ENCODE measurements around the gene OR6Y1. TPM values are rescaled to one million over a fixed set of nuclear protein-coding genes. Genes with fewer than 3 reads are reported as not detected.

OR6Y1 gene
- total RNA-seq, 2 donors from 2014 or later = not detected

- H3K9me3 Mint-ChIP-seq = peaks cover 20% of the 10 kb centered on the region
- Histone ChIP-seq H3K9me3 (ENCODE audit: control insufficient read depth, low read length) (peaks cover 19% of the 10 kb centered on the region), H3K4me1 (ENCODE audit: control insufficient read depth, insufficient read depth, low read length) (no peaks in the 10 kb centered on the region), H3K27ac (ENCODE audit: low read depth, low read length) (no peak overlapping the region), H3K36me3 (ENCODE audit: control insufficient read depth, insufficient read depth, low read length) (no peaks in the 10 kb centered on the region), H3K4me3 (ENCODE audit: low read length) (no peak overlapping the region), H3K27me3 (ENCODE audit: control insufficient read depth, insufficient read depth, low read length, poor library complexity, severe bottlenecking) (no peaks in the 10 kb centered on the region), H3K9ac (ENCODE audit: extremely low read depth, low read length, poor library complexity, severe bottlenecking) (no peak overlapping the region)
- DNase-seq = no peak
- TF ChIP-seq CTCF (conservative IDR thresholded peaks at IDR 0.05) = no peak
- no peak overlapping the region for H3K27ac Mint-ChIP-seq
- H3K36me3 Mint-ChIP-seq (ENCODE audit: low read depth) = no peaks in the 10 kb centered on the region
- no peak overlapping the region for H3K4me3 Mint-ChIP-seq
- H3K4me1 Mint-ChIP-seq = no peaks in the 10 kb centered on the region
- H3K27me3 Mint-ChIP-seq (ENCODE audit: insufficient read depth) = no peaks in the 10 kb centered on the region
- WGBS, 2 experiments (ENCODE audit: insufficient coverage in 1 of 2, insufficient read length in 1 of 2) = 91 to 97% methylated on average over 1 to 3 of the region's 4 CpGs
Observed at GRCh38 chr1:158583962-158584361, 29.8 kb upstream of the OR6Y1 start.

GRCh38 chr1:158579733-158580132 lies 25.5 kb upstream of the OR6Y1 start, which contains the start of gene OR10X1:
Gene OR10X1, minus strand, starts transcription at chr1:158579899. Its CDS starts 0 bp downstream, at chr1:158579899.
- Histone ChIP-seq H3K36me3 (ENCODE audit: control insufficient read depth, insufficient read depth, low read length) (no peaks in the 10 kb centered on the region), H3K27ac (ENCODE audit: low read depth, low read length) (no peak within 1 kb of the TSS), H3K4me1 (ENCODE audit: control insufficient read depth, insufficient read depth, low read length) (no peaks in the 10 kb centered on the region), H3K4me3 (ENCODE audit: low read length) (no peak within 1 kb of the TSS), H3K27me3 (ENCODE audit: control insufficient read depth, insufficient read depth, low read length, poor library complexity, severe bottlenecking) (no peaks in the 10 kb centered on the region), H3K9me3 (ENCODE audit: control insufficient read depth, low read length) (no peaks in the 10 kb centered on the region), H3K9ac (ENCODE audit: extremely low read depth, low read length, poor library complexity, severe bottlenecking) (no peak within 1 kb of the TSS)
- Mint-ChIP-seq H3K27ac (no peak within 1 kb of the TSS), H3K9me3 (no peaks in the 10 kb centered on the region), H3K4me1 (no peaks in the 10 kb centered on the region), H3K27me3 (ENCODE audit: insufficient read depth) (no peaks in the 10 kb centered on the region), H3K4me3 (no peak within 1 kb of the TSS), H3K36me3 (ENCODE audit: low read depth) (no peaks in the 10 kb centered on the region)
- WGBS, 2 experiments (ENCODE audit: insufficient coverage in 1 of 2, insufficient read length in 1 of 2) = 94% methylated on average over 1 of the region's 1 CpG; no CpG with 5 or more reads in 1 of the 2 experiments
- DNase-seq = no peak
- no peak for TF ChIP-seq CTCF (conservative IDR thresholded peaks at IDR 0.05)

GRCh38 chr1:158577561-158577960 lies 23.4 kb upstream of the OR6Y1 start:
- no peaks in the 10 kb centered on the region for H3K27me3 Mint-ChIP-seq (ENCODE audit: insufficient read depth)
- H3K4me1 Mint-ChIP-seq = no peaks in the 10 kb centered on the region
- TF ChIP-seq CTCF (conservative IDR thresholded peaks at IDR 0.05) = no peak
- H3K27ac ChIP-seq (ENCODE audit: low read depth, low read length) = no peak overlapping the region
- no peaks in the 10 kb centered on the region for H3K4me1 ChIP-seq (ENCODE audit: control insufficient read depth, insufficient read depth, low read length)
- no peak overlapping the region for H3K9ac ChIP-seq (ENCODE audit: extremely low read depth, low read length, poor library complexity, severe bottlenecking)
- no peaks in the 10 kb centered on the region for H3K9me3 ChIP-seq (ENCODE audit: control insufficient read depth, low read length)
- no peak overlapping the region for H3K27ac Mint-ChIP-seq
- H3K4me3 Mint-ChIP-seq = no peak overlapping the region
- H3K27me3 ChIP-seq (ENCODE audit: control insufficient read depth, insufficient read depth, low read length, poor library complexity, severe bottlenecking) = no peaks in the 10 kb centered on the region
- no peak overlapping the region for H3K4me3 ChIP-seq (ENCODE audit: low read length)
- no peak for DNase-seq
- H3K36me3 ChIP-seq (ENCODE audit: control insufficient read depth, insufficient read depth, low read length) = no peaks in the 10 kb centered on the region
- H3K36me3 Mint-ChIP-seq (ENCODE audit: low read depth) = no peaks in the 10 kb centered on the region
- 81 to 90% methylated on average over 2 to 3 of the region's 3 CpGs for WGBS, 2 experiments (ENCODE audit: insufficient coverage in 1 of 2, insufficient read length in 1 of 2)
- no peaks in the 10 kb centered on the region for H3K9me3 Mint-ChIP-seq

Measured in endodermal cell (in vitro differentiated cells).